HG02943 (cell line): ENCODE measurements around the gene ERAS.
"Not testable (repeated sequence)": the region's sequence is repeated elsewhere in the genome, so short reads cannot be mapped to it uniquely, and the experiment has no call there.

Experiments
- ATAC-seq: cut with Tn5 transposase; IDR thresholded peaks from one replicate; pipeline ENCODE4 v1.9.1; 2021; ENCODE audit warnings: mild to moderate bottlenecking, low read depth, moderate library complexity; ENCODE audit not compliant: unreplicated experiment

Gene ERAS

DNA sequence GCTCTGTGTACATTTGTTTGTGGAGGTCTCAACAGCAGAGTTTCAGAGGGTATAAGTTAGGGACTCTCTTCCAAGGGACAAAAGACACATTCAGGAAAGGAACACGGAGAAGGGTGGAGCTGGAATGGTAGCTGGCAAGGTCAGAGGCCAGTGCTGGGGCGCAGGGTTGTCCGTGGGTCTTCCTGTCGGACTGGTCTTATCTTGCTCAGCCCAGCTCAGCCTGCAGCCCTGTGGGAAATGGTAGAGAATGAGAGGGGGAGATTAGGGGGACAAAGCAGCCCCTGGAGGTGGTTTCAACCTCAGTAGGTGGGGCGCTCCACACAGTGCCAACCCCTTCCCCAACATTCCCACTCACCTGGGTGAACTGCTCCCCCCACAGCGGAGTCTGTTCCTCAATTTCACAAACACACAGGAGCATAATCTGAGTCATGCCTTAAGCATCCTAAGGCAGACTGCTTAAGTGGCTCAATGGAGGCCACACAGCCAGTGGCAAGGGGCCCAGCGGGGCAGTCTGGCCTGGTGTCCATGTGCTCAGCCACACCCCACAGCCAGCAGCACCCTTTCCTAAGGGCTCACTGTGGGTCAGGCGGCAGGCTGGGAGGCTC is 31.3 kb upstream of the ERAS start:
- no peak for ATAC-seq

DNA sequence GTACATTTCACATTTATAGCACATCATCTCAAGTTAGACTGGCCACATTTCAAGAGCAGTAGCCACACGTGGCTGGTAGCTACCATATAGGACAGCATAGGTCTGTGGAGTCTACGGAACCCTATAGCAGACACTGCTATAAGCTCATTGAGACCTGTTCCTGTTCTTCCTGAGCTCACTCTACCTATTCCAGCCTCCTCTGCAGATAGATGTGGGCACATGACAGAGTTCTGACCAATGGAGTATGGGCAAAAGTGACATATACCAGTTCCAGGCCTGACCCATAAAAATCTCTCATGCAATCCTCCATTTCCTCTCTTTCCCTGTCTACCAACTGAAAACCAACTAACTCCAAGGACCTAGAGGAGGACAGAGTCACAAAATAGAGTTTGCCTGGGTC is 28.0 kb upstream of the ERAS start:
- no peak for ATAC-seq

DNA sequence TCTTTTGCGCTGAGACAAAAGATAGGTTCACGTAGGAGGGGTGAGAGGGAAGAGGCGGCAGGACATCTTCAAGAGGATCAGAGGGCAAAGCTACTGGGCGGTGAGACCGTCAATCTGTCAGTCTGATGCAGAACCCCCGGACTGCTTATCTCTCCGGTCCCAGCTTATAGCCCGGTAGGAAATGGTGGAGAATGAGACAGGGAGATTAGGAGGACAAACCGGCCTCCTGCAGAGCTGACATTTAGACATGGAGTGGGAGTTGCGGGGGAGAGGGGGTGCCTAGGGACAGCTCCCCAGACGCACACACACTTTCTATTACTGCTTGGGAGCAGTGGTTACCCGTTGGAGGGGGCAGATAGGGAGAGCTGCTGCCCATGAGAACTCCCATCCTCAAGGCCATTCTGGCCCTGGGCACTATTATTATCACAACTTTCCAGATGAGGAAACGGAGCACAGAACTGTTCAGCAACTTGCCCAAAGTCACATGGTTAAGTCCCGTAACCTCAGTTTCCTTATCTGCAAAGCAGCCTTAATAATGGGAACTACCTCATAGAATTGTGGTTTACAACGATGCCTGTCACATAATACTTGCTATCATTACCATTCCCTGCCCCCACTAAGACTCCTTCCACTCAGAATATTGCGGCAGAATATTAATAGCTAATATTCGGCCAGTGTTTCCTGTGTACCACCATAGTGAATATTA is 25.6 kb upstream of the ERAS start:
- ATAC-seq, result no peak

DNA sequence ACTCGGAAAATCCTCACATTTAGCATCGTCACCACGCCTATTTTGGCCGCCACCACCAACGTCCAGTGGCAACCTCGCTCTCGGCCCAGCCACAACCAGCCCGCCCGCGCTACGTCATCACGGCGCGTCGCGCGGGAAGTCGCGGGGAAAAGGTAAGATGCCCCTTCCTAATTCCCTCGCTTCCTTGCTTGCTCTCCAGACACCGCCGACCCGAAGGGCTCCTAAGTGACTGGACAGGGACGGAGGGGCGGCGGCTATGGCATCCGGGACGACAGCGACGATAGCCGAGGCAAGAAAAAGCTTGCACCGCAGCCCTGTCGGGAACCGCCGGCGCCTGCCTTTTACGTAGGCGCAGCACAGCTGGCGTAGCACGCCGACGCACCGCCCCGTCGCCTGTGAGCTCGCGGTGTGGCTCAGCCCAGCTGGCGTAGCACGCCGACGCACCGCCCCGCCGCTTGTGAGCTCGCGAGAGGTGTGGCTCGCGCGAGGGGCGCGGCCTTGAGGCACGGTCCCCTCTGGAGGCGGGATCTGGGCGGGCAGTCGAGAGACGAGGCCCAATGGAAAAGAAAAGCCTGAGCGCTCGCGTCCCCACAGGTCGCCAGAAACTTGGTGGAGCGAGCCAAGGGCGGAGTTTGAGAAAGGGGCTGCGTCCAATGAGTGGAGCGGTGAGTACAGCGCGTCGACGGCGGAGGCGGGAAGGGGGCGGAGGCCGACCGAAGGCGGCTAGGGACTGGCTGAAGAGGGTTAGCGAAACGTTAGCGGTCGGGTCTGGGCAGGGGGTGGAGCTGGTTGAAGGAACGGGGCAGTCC is 24.8 kb upstream of the ERAS start, which contains the start of gene HDAC6:
TSS of gene HDAC6 (plus strand) at position 788 of the 809 bp plus-strand sequence. CDS start 626 bp downstream, outside the sequence.
- ATAC-seq, result peak; percentile 83

- ATAC-seq, result peak; percentile 37
These were observed 24.0 kb upstream of the ERAS start for GRCh38 chrX:48802089-48802904.

GRCh38 chrX:48802905-48803200 is 23.5 kb upstream of the ERAS start:
- ATAC-seq, result no peak

GRCh38 chrX:48806081-48806480 is 20.2 kb upstream of the ERAS start:
- no peak for ATAC-seq

GRCh38 chrX:48813644-48814043 is 12.7 kb upstream of the ERAS start:
- no peak for ATAC-seq

- no peak for ATAC-seq
These were observed 11.6 kb upstream of the ERAS start for GRCh38 chrX:48814722-48815121.

- no peak for ATAC-seq
These were observed 11.0 kb upstream of the ERAS start for GRCh38 chrX:48815266-48815665.

DNA sequence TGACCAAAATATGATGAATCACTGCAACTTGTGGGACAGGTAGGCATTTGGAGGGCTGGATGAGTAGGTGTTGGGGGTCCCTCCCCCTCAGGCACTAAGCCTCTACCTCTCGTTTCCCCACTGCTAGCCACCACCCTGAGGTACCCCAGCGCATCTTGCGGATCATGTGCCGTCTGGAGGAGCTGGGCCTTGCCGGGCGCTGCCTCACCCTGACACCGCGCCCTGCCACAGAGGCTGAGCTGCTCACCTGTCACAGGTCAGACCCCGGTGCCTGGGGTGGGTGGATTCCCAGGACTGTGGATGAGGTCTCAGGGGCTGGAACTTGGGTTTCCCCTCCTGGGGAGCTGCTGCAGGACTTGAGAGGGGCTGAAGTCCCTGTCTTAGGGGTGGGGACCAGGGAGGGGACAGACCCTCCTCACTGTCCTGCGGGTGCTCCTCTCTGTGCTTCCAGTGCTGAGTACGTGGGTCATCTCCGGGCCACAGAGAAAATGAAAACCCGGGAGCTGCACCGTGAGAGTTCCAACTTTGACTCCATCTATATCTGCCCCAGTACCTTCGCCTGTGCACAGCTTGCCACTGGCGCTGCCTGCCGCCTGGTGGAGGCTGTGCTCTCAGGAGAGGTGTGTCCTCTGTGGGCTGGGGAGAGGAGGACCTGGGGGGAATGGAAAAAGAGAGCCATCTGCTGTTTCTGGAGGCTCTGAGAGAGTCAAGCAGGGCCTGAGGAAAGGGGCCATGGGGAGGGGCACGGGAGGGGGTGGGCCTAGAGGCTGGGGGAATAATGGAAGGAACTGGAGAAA is 10.1 kb upstream of the ERAS start:
- ATAC-seq, result no peak

- ATAC-seq, result no peak
These were observed 8.2 kb upstream of the ERAS start for GRCh38 chrX:48818098-48818497.

DNA sequence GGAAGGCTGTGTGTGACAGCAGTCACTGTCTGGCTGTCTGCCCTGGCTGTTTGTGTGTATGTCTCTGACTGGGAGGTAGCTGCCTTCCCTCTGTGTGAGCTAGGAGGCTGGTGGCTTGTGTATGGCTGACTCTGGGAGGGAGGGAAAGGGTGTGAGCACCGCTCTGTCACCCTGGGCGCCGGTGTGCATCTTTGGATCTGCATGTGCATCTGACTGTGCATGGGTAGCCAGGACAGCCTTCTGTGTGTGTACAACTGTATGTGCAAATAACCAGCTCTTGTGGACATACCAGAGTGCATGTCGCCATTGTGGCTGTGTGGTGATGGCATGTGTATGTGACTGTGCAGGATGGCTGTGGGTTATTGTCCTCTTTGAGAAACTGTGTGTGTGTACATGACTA is 7.4 kb upstream of the ERAS start:
- no peak for ATAC-seq

- not testable (repeated sequence) for ATAC-seq
These were observed 6.9 kb upstream of the ERAS start for GRCh38 chrX:48819394-48819793.

DNA sequence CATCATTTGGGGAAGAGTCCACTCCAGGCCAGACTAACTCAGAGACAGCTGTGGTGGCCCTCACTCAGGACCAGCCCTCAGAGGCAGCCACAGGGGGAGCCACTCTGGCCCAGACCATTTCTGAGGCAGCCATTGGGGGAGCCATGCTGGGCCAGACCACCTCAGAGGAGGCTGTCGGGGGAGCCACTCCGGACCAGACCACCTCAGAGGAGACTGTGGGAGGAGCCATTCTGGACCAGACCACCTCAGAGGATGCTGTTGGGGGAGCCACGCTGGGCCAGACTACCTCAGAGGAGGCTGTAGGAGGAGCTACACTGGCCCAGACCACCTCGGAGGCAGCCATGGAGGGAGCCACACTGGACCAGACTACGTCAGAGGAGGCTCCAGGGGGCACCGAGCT is 3.3 kb upstream of the ERAS start:
- no peak for ATAC-seq

GRCh38 chrX:48824066-48824465 is 2.2 kb upstream of the ERAS start:
- no peak for ATAC-seq

GRCh38 chrX:48826876-48827653 is 752 bp downstream of the ERAS start:
- ATAC-seq, result no peak

DNA sequence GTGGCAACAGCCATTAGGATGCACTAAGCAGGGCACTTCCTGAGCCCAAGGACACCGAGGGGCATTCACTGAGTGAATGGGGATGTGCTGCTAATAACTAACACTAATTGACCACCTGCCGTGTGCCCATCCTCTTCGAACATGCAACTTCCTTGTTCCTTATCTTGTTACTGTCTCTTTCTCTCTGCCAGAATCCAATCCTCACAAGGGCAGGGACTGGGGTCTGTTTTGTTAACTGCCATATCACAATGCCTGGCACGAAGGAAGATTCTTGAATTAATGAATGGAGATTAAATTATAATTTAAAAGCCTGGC is 1.3 kb downstream of the ERAS start:
- ATAC-seq, result no peak

GRCh38 chrX:48829016-48829735 is 2.9 kb downstream of the ERAS start:
- no peak for ATAC-seq
